GM23338 (cell line): ENCODE results near the gene USP3.

Experiments
- CREB1 ChIP-seq: fragments of 250-450 bp; sonication (Bioruptor Pico); IDR thresholded peaks from 2 replicates; pipeline ENCODE4 v1.5.0; 2020; ENCODE audit warnings: low read depth, mild to moderate bottlenecking, moderate library complexity
- CTCF ChIP-seq, 2 experiments: fragments of 200-600 bp in 1 of 2; sonication (generic) in 1 of 2; conservative IDR thresholded peaks; 2 replicates each; pipeline versions ENCODE4 v1.5.1 to v1.6.1; 2016 to 2017; ENCODE audit warnings: antibody characterized with exemption in 2 of 2, low read depth in 2 of 2, mild to moderate bottlenecking in 2 of 2, moderate library complexity in 1 of 2
- ETS1 ChIP-seq: IDR thresholded peaks from 2 replicates; pipeline ENCODE4 v1.6.1; 2016; ENCODE audit warnings: antibody characterized with exemption
- EZH2 ChIP-seq: fragments of 200-600 bp; sonication (generic); IDR thresholded peaks from one replicate; pipeline ENCODE4 v1.8.0; 2017; ENCODE audit warnings: antibody characterized with exemption, mild to moderate bottlenecking, low read depth; ENCODE audit not compliant: unreplicated experiment
- EZH2phosphoT487 ChIP-seq: fragments of 200-600 bp; sonication (generic); IDR thresholded peaks from one replicate; pipeline ENCODE4 v1.8.1; 2018; ENCODE audit warnings: antibody characterized with exemption; ENCODE audit not compliant: unreplicated experiment
- JUNB ChIP-seq: IDR thresholded peaks from one replicate; pipeline ENCODE4 v1.6.1; 2016; ENCODE audit warnings: antibody characterized with exemption; ENCODE audit not compliant: unreplicated experiment
- NANOG ChIP-seq: IDR thresholded peaks from 2 replicates; pipeline ENCODE4 v1.6.1; 2016; ENCODE audit warnings: antibody characterized with exemption, borderline replicate concordance
- POLR2AphosphoS5 ChIP-seq: IDR thresholded peaks from 2 replicates; pipeline ENCODE4 v1.6.1; 2016; ENCODE audit warnings: antibody characterized with exemption, low read depth
- TF ChIP-seq, protein P1 (sequence below): IDR thresholded peaks from one replicate; pipeline ENCODE4 v1.6.1; 2018; ENCODE audit warnings: antibody characterized with exemption; ENCODE audit not compliant: unreplicated experiment

- TF ChIP-seq CREB1 (CRISPR knock-in tag), result no peak
- no peak for TF ChIP-seq CTCF (conservative IDR thresholded peaks at IDR 0.05; ENCODE audit: low read depth in 2 of 2)
- TF ChIP-seq EZH2, result no peak
- TF ChIP-seq ETS1, result no peak
- TF ChIP-seq, protein P1, sequence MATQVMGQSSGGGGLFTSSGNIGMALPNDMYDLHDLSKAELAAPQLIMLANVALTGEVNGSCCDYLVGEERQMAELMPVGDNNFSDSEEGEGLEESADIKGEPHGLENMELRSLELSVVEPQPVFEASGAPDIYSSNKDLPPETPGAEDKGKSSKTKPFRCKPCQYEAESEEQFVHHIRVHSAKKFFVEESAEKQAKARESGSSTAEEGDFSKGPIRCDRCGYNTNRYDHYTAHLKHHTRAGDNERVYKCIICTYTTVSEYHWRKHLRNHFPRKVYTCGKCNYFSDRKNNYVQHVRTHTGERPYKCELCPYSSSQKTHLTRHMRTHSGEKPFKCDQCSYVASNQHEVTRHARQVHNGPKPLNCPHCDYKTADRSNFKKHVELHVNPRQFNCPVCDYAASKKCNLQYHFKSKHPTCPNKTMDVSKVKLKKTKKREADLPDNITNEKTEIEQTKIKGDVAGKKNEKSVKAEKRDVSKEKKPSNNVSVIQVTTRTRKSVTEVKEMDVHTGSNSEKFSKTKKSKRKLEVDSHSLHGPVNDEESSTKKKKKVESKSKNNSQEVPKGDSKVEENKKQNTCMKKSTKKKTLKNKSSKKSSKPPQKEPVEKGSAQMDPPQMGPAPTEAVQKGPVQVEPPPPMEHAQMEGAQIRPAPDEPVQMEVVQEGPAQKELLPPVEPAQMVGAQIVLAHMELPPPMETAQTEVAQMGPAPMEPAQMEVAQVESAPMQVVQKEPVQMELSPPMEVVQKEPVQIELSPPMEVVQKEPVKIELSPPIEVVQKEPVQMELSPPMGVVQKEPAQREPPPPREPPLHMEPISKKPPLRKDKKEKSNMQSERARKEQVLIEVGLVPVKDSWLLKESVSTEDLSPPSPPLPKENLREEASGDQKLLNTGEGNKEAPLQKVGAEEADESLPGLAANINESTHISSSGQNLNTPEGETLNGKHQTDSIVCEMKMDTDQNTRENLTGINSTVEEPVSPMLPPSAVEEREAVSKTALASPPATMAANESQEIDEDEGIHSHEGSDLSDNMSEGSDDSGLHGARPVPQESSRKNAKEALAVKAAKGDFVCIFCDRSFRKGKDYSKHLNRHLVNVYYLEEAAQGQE, result no peak
- no peak for TF ChIP-seq POLR2AphosphoS5
- no peak for TF ChIP-seq EZH2phosphoT487
- no peak for TF ChIP-seq JUNB
- no peak for TF ChIP-seq NANOG
Observed at GRCh38 chr15:63469190-63469589, 35.2 kb upstream of the USP3 start.
